Hematopoietic multipotent progenitor cell treated with erythropoietin and hydrocortisone succinate and interleukin-3 and kit ligand, for 6 days (in vitro differentiated cells): ENCODE results near the gene SINHCAF.

Source experiments
- DNase-seq: peaks from one replicate; pipeline ENCODE4 v3.0.0-alpha.2; 2015

SINHCAF gene, protein sequence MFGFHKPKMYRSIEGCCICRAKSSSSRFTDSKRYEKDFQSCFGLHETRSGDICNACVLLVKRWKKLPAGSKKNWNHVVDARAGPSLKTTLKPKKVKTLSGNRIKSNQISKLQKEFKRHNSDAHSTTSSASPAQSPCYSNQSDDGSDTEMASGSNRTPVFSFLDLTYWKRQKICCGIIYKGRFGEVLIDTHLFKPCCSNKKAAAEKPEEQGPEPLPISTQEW

DNA sequence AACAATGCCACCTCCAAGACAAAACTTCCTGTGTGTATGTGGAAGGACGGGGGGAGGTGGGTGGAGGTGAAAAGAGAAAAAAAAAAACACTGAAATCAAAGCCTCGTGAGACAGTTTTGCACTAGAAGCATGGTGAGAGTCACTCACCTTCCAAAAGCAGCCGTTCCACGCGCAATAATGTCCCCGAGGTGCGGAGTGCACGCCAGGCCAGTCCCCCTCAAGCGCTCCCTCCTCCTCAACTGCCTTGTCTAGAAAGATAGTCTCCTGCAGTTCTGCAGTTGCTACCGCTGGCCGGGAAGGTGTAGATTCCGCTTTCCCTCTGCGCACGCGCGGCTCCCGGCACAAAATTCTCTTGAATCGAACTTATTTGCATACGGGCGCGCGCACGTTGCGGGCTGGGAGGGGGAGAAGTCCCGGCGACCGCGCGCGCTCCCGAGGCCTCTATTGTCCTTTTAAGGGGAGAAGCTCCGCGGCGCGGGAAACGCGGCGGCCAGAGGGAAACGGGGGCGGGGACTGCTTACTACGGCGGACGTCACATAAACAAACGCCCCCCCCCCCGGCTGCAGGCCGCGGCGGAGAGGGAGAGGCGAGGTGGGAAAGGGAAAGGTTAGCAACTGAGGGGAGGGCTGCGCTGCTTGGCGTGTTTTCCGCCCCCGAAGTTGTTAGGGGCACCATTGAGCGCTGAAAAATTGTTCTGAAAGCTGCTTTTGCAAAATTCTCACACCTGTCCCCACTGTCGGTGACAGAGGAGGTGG is at the start of gene SINHCAF:
Gene SINHCAF (minus strand): TSS at position 274 of the 755 bp plus-strand sequence. CDS start 27,946 bp downstream, outside the sequence.
- peak; percentile 100 for DNase-seq

DNA sequence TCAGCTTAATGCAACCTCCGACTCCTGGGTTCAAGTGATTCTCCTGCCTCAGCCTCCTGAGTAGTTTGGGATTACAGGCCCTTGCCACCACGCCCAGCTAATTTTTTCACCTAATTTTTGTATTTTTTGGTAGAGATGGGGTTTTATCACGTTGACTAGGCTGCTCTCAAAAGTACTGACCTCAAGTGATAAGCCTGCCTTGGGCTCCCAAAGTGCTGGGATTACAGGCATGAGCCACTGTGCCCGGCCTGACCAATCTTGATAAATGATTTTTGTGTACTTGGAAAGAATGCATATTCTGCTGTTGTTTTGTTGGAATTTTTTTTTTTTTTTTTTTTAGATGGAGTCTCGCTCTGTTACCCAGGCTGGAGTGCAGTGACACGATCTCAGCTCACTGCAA is 49.5 kb upstream of the SINHCAF start:
- DNase-seq: peak; percentile 65

DNA sequence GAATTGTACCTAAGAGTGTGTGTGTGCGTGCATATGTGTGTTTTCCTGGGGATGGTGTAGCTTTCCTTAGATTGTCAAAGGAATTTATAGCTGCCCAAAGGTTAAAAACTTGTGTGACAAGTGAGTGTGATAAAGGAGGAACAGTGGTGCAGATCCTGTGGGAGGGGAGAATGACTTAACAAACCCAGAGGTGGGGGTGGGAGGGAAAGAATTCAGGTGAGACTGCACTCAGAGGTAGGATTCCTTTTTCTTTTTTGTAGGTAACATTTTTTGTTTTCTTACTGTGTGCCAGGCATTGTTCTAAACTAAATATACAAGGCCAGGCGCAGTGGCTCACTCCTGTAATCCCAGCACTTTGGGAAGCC is 45.3 kb upstream of the SINHCAF start:
- DNase-seq: no peak

DNA sequence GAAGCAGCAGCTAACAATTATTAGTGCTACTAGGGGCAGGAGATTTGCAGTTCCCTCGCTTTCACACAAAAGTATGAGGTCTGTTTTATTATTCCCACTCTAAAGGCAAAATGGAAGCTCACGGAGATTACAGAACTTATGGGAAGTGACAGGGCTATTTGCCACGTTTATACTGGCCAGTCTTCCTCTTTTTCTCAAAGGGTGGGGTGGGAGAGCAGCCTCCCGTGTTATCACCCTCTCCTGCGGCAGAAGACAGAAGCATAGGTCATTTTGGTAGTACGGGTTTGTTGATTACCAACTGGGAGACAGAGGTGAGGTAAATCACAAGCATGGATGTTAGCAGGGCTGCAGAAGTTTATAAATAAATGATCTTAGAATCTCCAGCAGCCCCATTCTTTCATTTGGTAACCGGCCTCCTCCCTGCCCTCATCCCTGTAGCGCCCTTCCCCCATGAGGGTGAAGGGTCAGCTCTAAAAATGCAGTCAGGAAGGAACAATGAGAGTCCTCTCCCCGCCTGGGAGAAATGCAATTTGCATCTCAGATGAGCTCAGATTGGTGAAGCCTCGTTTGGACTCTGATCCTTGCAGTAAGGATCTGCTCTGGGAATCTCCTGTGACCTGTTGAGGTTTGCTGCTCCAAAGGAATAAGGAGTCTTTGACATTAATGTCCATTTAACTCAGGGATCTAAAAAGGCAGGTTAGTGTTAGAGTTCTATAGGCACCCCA is 44.7 kb upstream of the SINHCAF start:
- DNase-seq: no peak

DNA sequence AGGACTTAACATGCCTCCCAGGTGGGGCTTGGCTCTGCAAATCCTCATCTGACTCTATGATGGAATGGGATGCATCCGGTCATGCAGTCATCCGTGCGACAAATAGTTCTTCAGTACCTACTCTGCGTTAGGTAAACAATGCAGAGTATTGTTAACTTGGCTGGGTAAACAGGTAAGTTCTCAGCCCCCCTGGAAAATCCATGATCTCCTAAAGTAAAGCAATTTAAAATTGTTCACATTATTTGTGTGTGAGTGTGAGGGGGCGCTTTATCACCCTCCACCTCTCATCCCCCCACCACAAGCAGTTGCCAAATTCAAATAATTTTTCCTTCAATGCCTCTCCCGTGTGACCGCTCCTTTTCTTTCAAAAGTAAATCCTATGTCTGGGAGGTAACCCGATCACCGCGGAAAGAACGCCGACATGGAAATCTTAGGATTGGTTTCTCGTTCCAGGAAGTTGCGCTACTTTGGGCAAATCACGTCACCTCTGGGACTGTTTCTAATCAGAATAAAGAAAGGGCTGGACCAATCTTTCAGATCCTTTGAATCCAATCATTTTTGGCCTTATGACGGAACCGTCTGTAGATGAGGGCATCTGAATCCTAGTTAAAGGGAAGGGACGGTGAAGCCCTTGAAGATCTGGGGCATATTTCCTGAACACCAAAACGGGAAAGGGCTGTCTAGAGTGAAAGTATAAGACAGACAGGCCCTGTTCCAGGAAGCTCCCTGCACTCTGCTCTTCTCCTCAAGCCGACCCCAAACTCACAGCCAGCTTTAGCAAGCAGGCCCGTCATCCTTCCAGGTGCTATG is 44.0 kb upstream of the SINHCAF start:
- DNase-seq: no peak

DNA sequence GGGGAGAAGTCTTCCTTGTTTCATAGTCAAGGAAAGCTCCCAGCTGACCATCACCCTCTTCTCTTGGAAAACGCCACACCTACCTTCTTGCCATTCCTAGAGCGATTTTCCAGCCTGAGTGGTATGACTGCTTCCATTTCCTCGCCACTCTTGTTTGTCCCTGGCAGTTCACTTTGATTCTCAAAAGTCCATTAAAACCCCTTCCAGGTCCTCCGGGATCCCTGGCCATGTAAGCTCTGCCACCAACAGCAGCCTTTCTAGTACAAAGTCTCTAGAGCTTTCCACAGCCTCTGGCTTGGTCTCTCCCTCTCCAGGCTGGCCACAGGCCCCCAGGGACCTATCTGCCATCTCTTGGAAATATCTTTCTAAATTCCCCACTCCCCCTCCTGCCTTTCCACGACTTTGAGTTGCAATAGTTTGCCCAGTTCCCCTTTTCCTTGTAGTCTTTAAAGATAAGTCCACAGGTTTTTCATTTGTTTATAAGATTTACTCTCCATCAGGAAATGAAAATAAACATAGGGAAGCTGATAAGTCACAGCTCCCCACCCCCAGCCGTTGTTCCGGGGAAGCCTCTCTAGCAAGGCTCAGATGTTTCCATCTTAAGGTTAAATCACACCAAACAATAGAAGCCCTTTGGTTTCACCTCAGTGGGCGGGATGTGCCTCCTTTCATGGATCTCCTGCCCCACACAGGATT is 42.9 kb upstream of the SINHCAF start:
- DNase-seq: no peak

DNA sequence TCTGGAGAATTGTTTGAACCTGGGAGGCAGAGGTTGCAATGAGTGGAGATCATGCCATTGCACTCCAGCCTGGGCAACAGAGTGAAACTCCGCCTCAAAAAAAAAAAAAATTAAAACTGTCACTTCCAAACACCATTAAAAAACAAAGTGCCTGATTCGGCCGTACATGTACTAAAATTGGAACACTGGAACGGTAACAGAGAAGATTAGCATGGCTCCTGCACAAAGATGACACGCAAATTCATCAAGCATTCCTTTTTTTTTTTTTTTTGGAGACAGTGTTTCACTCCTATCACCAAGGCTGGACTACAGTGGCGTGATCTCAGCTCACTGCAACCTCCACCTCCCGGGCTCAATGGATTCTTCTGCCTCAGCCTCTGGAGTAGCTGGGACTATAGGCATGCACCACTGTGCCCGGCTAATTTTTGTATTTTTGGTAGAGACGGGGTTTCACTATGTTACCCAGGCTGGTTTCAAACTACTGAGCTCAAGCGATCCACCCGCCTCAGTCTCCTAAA is 40.2 kb upstream of the SINHCAF start:
- no peak for DNase-seq

DNA sequence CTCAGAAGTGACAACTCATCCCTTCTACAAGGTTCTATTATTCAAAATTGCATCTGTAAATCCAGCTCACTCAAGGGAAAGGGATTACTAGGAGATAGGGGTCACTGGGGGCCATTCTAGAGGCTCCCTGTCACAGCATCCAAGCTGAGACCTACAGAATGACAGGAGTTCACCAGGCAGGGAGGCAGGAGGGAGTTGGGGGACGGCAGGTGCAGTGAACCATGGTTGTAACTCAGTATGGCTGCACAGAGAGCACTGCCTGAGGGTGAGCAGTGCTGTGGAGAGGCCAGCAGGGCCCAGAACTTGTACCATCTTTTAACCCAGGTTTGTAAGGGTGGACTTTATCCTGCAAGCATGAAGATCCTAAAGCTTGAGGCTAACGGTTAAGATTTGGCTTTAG is 37.9 kb upstream of the SINHCAF start:
- no peak for DNase-seq

DNA sequence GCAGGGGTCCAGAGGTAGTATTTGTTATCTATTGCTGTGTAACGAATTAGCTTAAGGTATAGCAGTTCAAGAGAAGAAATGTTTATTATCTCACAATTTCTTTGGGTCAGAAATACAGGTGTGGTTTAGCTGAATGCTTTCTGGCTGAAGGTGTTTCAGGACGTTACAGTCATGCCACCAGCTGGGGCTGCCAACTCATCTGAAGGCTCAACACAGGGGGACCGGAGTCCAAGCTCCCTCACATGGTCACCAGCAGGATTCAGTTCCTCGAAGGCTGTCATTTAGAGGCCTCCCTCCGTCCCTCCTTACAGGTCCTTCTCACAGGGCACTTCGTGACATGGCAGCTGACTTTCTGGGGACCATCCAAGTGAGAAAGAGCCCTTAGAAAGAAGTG is 37.5 kb upstream of the SINHCAF start:
- peak; percentile 20 for DNase-seq

DNA sequence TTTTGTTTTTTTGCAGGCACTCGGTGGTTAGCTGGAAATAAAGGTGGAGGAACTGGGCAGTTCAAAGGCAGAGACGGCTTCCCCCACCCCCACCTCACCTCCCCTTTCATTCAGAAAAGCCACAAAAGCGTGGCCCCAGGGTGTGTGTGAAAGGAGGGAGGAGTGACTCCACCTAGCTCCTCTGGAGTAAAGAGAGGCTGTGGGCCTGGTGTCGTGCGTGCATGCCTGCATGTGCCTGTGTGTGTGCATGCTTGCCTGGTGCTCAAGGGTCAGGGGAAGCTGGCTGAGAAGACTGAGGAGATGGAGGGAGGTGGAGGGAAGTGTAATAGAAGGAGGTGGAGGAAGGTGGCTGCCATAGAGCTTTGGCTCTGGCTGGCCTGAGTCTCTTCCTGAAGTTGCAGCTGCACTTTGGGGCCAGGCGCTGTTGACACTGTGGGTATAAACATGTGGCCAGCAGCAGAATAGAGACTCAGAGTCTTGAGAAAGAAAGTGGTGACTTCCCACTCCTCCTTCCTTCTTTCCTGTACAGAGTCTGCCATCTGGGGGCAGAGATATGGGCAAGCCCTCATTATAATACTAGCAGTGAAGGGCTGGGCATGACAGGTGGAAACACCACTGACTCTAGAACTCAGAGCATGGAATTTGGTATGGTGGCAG is 36.9 kb upstream of the SINHCAF start:
- peak; percentile 89 for DNase-seq

DNA sequence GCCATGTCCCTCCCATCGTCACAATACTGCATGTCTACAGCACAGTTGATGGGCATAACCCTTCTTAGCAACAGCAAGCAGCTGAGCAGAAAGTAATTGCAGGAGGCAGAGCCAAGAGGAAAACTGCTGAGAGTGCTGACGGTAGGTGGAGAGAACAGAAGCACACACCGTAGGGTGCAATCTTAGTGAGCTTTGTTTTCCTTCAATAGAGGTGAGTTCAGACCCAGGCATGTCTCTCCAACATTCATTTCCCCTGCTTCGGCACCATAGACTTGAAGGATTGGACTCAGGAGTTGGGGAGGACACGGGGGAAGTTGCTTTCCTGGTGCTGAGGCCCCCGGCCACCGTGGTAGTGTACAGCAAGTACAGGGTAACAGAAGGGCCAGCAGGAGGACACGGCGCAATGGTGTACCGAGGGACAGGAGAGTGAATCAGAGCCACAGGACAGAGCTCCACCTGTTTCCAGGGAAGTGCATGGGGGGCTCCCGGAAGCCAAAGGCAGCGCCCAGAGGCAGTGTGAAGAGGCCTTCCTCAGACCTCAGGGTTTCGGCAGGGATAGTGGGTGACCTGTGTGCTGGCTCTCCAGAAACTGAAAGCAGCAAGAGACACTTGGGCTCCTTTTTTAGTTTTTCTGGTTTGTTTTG is 36.3 kb upstream of the SINHCAF start:
- peak; percentile 43 for DNase-seq

DNA sequence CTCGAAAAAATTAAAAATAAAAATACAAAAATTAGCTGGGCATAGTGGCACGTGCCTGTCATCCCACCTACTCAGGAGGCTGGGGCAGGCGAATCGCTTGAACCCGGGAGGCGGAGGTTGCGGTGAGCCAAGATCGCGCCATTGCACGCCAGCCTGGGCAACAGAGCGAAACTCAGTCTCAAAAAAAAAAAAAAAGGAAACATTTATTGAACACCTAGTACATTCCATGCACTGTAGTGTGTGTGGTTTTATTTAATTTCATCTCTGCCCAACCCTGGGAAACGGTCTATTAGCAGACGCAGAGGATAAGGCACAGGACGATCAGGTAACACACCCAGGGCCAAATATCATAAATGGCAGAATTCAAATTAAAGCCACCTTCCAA is 35.8 kb upstream of the SINHCAF start:
- DNase-seq: no peak

DNA sequence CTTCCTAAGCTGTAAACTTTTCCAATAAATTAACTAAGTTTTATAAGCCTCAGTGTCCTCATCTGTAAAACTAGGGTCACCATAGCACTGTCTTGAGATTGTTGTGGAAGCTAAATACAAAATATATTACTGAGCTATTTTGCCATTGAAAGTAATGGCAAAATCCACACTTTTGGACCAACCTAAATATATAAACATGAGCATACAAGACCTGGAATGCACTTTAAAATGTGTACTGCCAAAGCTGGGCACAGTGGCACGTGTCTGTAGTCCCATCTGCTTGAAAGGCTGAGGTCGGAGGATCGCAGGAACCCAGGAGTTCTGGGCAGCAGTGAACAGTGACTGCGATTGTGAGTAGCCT is 29.8 kb upstream of the SINHCAF start:
- DNase-seq: no peak

DNA sequence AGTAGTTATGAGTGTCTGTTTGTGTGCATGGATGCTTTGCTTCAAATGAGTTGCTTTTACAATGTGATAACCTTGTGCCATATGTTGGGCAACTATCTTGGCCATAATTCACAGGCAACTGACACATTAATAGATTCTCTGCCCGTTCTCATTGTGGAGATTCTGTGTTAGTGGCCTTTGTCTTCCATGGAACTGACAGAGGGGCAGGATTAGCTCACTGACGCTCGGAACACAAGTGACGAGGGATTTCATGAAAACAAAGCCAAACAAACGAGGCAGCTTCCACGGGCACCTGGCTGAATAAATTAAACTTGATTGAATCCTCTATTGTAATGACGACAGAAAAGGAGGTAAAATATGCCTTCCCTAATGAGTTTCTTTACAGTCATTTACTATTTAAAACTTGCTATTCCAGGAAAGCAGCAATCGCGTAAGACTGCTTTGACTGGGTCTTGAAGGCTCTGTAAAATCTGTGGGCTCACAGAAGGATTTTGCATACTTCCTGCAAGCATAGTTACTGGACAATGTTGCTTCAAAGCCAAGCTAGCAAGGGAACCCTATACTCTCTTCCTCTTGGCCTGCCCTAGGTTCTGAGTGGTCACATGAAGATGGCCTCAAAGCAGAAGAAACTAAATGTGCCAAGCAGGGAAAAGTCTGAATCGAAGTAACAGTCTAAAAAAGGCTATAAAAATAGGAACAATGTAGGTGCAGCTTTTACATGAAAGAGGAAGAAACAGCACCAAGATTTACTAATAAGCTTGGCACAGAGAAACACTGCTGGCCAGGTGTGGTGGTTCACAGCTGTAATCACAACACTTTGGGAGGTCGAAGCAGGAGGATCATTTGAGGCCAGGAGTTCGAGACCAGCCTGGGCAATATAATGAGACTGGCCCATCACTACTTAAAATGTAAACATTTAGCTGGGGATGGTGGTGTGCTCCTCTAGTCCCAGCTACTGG is 28.1 kb upstream of the SINHCAF start:
- DNase-seq: no peak

DNA sequence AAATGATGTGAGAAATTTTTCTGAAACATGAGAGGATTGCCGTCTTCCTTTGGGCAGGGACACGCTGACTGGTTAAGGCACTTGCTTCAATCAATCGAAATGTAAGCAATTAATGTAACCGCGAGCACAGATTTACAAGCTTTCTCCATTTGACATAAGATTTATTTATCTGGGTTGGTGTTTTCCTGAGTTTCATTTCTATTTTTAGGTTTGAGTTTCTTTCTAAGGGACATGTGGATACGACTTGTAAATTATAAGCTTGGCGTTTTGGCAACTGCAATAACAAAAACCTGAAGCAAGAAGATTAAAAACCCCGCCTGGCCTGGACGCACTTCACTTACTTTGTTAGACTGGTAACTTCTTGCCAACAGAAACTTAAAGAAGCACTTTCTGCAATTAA is 20.3 kb upstream of the SINHCAF start:
- DNase-seq: no peak

DNA sequence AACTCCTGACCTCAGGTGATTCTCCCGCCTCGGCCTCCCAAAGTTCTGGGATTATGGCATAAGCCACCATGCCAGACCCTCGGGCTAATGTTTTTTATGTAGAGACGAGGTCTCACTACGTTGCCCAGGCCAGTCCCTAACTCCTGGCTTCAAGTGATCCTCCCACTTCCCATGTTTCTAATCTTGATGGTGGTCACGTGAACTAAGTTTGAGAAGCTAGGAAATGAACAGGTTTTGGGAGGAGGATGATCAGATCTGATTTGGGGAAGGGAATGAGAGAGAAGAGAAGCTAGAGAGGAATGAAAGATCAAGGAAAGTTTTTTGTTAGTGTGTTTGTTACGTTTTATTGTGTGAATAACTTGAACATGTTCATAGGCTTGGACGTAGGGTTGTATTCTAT is 17.2 kb upstream of the SINHCAF start:
- DNase-seq: no peak

DNA sequence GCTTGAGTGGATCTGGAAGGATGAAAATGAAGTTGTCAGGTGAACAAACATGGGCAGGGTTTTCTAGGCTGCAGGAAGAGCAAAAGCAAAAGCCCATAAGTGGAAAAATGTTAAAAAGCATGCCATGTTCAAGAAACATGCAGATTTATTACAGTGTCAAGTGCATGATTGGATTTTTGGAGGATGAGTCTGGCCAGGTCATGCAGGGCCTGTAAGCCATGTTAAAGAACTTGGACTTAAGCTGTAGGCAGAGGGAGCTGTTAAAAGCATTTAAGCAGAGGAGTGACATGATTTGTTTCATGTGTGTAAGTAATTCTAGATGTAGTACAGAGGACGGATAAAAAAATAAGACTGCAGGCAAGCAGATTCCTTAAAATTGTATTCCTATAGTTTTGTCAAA is 16.3 kb upstream of the SINHCAF start:
- no peak for DNase-seq

DNA sequence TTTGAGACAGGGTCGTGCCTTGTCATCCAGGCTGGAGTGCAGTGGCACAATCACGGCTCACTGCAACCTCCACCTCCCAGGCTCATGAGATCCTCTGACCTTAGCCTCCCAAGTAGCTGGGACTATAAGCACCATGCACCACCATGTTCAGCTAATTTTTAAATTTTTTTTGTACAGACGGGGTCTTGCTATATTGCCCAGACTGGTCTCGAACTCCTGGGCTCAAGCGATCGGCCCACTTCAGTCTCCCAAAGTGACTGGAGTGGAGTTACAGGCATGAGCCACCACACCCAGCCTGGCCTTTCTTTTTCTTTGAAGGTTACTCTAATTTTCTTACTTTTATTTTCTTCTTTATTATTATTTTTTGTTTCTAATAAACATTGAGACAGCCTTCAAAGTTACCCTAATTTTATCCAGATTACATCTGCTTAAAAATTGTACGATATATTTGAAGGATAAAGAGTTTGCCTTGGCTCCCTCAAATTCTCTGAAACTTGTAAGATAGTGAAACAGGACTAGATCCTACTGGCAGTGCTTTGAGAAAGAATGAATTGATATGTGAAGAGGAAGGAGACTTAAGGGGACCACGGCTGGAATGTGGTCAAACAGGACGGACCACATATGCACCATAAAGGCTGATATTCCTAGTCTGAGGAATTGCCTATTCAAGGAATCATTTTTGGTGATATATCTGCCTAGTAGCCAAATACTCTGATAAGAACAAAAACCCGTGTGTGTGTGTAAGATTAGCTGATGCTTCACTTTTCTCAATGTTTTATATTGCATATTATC is 14.1 kb upstream of the SINHCAF start:
- DNase-seq: no peak

DNA sequence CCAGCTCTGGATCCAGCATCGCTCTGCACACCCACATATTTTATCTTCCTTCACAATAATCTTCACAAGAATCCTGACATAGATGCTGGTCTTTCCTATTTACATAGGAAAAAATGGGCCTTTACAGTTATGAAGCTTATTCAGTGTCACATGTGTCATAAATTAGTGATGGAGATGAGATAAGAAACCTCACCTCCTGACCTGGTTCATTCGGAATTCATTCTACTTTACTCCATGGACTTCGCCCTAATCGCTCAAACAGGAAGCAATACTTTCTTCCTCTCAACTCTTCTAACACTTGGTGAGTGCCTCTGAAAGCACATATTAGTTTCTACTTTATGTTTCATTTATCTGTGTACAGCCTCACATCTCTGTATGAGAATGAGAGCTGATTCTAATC is 12.0 kb upstream of the SINHCAF start:
- no peak for DNase-seq
